HepG2 (cell line): ENCODE data around the gene TSPAN31. TPM values are rescaled to one million over a fixed set of nuclear protein-coding genes. Genes with fewer than 3 reads are reported as not detected.

Experiments used
- BCL3 ChIP-seq: sonication (generic); formaldehyde crosslinking; IDR thresholded peaks from 2 replicates; pipeline ENCODE4 v1.5.1; 2020; ENCODE audit warnings: mild to moderate bottlenecking, missing genetic modification reagents, moderate library complexity
- CSRNP1 ChIP-seq: sonication (generic); formaldehyde crosslinking; IDR thresholded peaks from 2 replicates; pipeline ENCODE4 v1.8.1; 2023; ENCODE audit warnings: mild to moderate bottlenecking, missing genetic modification reagents
- CTCF ChIP-seq: sonication (generic); formaldehyde crosslinking; IDR thresholded peaks from 2 replicates; pipeline ENCODE4 v1.5.0; 2020; ENCODE audit warnings: mild to moderate bottlenecking, missing genetic modification reagents, moderate library complexity
- ELF1 ChIP-seq: sonication (generic); formaldehyde crosslinking; IDR thresholded peaks from 2 replicates; pipeline ENCODE4 v1.4.0; 2020; ENCODE audit warnings: missing genetic modification reagents
- HOXA9 ChIP-seq: sonication (generic); formaldehyde crosslinking; IDR thresholded peaks from 2 replicates; pipeline ENCODE4 v1.8.1; 2022; ENCODE audit warnings: missing genetic modification reagents, mild to moderate bottlenecking, moderate library complexity, borderline replicate concordance
- HOXD1 ChIP-seq: sonication (generic); formaldehyde crosslinking; IDR thresholded peaks from 2 replicates; pipeline ENCODE4 v1.5.0; 2020; ENCODE audit warnings: missing genetic modification reagents
- MIXL1 ChIP-seq: IDR thresholded peaks from 2 replicates; pipeline ENCODE4 v1.6.1; 2016
- MLLT10 ChIP-seq: sonication (generic); formaldehyde crosslinking; IDR thresholded peaks from 2 replicates; pipeline ENCODE4 v1.4.0; 2020; ENCODE audit warnings: missing genetic modification reagents
- MTA1 ChIP-seq: sonication (generic); formaldehyde crosslinking; IDR thresholded peaks from 2 replicates; pipeline ENCODE4 v1.4.0; 2020; ENCODE audit warnings: missing genetic modification reagents, mild to moderate bottlenecking, borderline replicate concordance
- MYC ChIP-seq: sonication (generic); formaldehyde crosslinking; IDR thresholded peaks from 2 replicates; pipeline ENCODE4 v1.9.0; 2021; ENCODE audit warnings: missing genetic modification reagents, borderline replicate concordance
- NR2C2 ChIP-seq: sonication (generic); formaldehyde crosslinking; IDR thresholded peaks from 2 replicates; pipeline ENCODE4 v1.4.0; 2020; ENCODE audit warnings: missing genetic modification reagents, mild to moderate bottlenecking, moderate library complexity, borderline replicate concordance
- POGZ ChIP-seq: sonication (generic); formaldehyde crosslinking; IDR thresholded peaks from 2 replicates; pipeline ENCODE4 v1.4.0; 2020; ENCODE audit warnings: mild to moderate bottlenecking, missing genetic modification reagents
- RBFOX2 ChIP-seq: fragments of 200-400 bp; formaldehyde crosslinking; IDR thresholded peaks from 2 replicates; pipeline ENCODE4 v1.6.1; 2017; ENCODE audit warnings: low read depth, mild to moderate bottlenecking, low read length
- SCMH1 ChIP-seq: sonication (generic); formaldehyde crosslinking; IDR thresholded peaks from 2 replicates; pipeline ENCODE4 v1.9.0; 2021; ENCODE audit warnings: missing genetic modification reagents, mild to moderate bottlenecking, borderline replicate concordance
- ZFY ChIP-seq: sonication (generic); formaldehyde crosslinking; IDR thresholded peaks from 2 replicates; pipeline ENCODE4 v1.4.0; 2020; ENCODE audit warnings: missing genetic modification reagents
- ZHX2 ChIP-seq, 2 experiments: sonication (generic) in 1 of 2; formaldehyde crosslinking in 1 of 2; IDR thresholded peaks; 2 replicates each; pipeline versions ENCODE4 v1.6.1 to v1.9.0; 2014 to 2022; ENCODE audit warnings: antibody characterized with exemption in 1 of 2, borderline replicate concordance in 1 of 2, inconsistent platforms in 1 of 2, low read depth in 1 of 2, missing genetic modification reagents in 1 of 2
- ZNF331 ChIP-seq: sonication (generic); formaldehyde crosslinking; IDR thresholded peaks from 2 replicates; pipeline ENCODE4 v1.4.0; 2020; ENCODE audit warnings: missing genetic modification reagents
- ZSCAN25 ChIP-seq: sonication (generic); formaldehyde crosslinking; IDR thresholded peaks from 2 replicates; pipeline ENCODE4 v1.8.0; 2022; ENCODE audit warnings: mild to moderate bottlenecking, missing genetic modification reagents
- polyA plus RNA-seq, 8 experiments: library from polyadenylated mRNA; depleted of rRNA in 3 of 8; stranded (reverse) in 7 of 8; unstranded in 1 of 8; fragments of >200 nt; fragmentation: Illumina TruSeq in 4 of 8; extraction: Trizol in 4 of 8; gene quantifications; 2 replicates each; pipeline versions ENCODE4 v1.2.1 to v1.2.3, GENCODE V29; 2011 to 2016; ENCODE audit warnings: low read depth in 4 of 8, missing spikeins in 1 of 8, mixed read lengths in 1 of 8; ENCODE audit not compliant: insufficient read depth in 1 of 8
- total RNA-seq, 5 experiments: library from RNA; depleted of rRNA; stranded (reverse); fragments of >200 nt; fragmentation: Illumina TruSeq; extraction: Trizol; gene quantifications; 2 replicates each; pipeline ENCODE4 v1.2.3, GENCODE V29; 2016; ENCODE audit warnings: low read depth in 1 of 5

TSPAN31 gene
- total and polyA plus RNA-seq, 2 of the 13 experiments (the other 11 are each of a cell fraction or from before 2014, with no cell fraction given): 10.4 to 24.6 TPM

GRCh38 chr12:57756406-57757341 lies 11.8 kb downstream of the TSPAN31 start (continued):
- TF ChIP-seq ZHX2 (IDR thresholded peaks at IDR 0.05; ENCODE audit: low read depth) (no peak; the same call in 1 of the 2 replicates), ZHX2 (CRISPR knock-in tag; IDR thresholded peaks at IDR 0.05; ENCODE audit: borderline replicate concordance) (no peak), POGZ (peak; percentile 53; the same call in 1 of the 2 replicates), MIXL1 (CRISPR knock-in tag) (no peak), NR2C2 (CRISPR knock-in tag) (no peak), SCMH1 (CRISPR knock-in tag) (no peak), CTCF (peak; percentile 94), MYC (CRISPR knock-in tag) (peak; percentile 28; the same call in 1 of the 2 replicates), BCL3 (no peak), MTA1 (CRISPR knock-in tag) (peak; percentile 32; the same call in 1 of the 2 replicates), CSRNP1 (no peak), MLLT10 (CRISPR knock-in tag) (no peak), ZFY (0 out of 2 replicates have a peak, but pooled peaks have one; percentile 8), ZSCAN25 (CRISPR knock-in tag) (peak; percentile 68), HOXA9 (CRISPR knock-in tag) (no peak), HOXD1 (no peak), ELF1 (no peak), ZNF331 (CRISPR knock-in tag) (0 out of 2 replicates have a peak, but pooled peaks have one; percentile 12), RBFOX2 (no peak)
